HG02759 (cell line): ENCODE data around the gene SIK3.
"Not testable (repeated sequence)": the region's sequence is repeated elsewhere in the genome, so short reads cannot be mapped to it uniquely, and the experiment has no call there.

Experiments
- ATAC-seq: cut with Tn5 transposase; IDR thresholded peaks from one replicate; pipeline ENCODE4 v1.9.1; 2021; ENCODE audit warnings: mild to moderate bottlenecking, moderate library complexity; ENCODE audit not compliant: unreplicated experiment

Gene SIK3

DNA sequence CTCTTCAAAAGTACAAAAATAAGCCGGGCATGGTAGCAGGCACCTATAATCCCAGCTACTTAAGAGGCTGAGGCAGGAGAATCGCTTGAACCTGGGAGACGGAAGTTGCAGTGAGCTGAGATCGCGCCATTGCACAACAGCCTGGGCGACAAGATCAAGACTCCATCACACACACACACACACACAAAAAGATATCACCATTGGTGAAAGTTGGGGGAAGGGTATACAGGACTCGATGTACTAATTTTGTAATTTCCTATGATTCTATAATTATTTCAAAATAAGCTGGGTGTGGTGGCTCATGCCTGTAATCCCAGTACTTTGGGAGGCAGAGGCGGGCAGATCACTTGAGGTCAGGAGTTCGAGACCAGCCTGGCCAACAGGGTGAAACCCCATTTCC lies 48.1 kb downstream of the SIK3 start:
- not testable (repeated sequence) for ATAC-seq

DNA sequence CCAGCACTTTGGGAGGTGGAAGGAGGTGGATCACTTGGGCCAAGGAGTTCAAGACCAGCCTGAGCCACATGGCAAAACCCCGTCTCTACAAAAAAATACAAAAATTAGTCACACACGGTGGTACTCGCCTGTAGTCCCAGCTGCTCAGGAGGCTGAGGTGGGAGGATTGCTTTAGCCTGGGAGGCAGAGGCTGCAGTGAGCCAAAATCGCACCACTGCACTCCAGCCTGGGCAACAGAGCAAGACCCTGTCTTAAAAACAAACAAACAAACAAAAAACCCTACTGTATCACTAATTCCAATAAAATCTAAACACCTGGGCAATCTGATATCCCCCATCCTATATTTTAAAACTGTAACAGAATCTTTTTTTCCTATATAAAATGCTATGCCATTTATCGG lies 51.6 kb downstream of the SIK3 start:
- ATAC-seq, result not testable (repeated sequence)

DNA sequence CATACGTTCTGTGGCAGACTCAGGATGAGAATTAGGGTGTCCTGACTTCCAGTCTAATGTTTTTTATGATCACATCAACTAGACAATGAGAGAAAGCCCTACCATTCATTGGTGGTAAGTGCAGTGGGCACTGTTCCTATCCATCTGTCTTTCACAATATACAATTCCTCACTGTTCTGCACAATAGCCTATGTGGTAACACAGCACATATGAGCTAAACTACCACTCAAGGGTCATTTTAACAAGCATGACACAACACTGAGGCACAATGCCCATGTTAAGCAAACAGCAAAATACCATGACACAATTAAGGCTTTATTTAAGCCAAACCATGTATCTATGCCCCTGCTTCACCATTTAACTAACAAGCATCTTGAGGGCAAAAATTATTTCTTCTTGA lies 52.3 kb downstream of the SIK3 start:
- ATAC-seq, result no peak

- no peak for ATAC-seq
Observed at GRCh38 chr11:117045196-117045595, 53.0 kb downstream of the SIK3 start.

GRCh38 chr11:117044287-117045035 lies 53.8 kb downstream of the SIK3 start:
- no peak for ATAC-seq

- ATAC-seq, result no peak
Observed at GRCh38 chr11:117042689-117043088, 55.5 kb downstream of the SIK3 start.

DNA sequence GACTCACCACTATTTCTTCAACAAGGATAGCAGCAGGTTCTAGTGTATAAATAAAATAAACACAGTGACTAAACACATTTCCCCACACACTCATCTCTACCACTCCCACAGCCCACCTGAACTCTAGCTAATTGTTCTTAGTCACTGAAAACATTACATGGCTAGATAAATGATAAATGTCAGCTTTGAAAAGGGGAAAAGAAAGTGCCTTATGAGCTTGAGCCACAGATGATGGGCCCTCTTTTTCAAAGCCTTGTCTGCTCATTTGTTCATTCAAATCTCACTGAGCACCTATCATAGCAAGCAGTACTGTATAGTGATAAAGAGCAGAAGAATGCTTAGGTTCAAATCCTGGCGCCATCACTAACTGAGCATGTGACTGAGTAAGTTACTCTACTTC lies 58.3 kb downstream of the SIK3 start:
- no peak for ATAC-seq

GRCh38 chr11:117039270-117039669 lies 59.0 kb downstream of the SIK3 start:
- ATAC-seq, result no peak

DNA sequence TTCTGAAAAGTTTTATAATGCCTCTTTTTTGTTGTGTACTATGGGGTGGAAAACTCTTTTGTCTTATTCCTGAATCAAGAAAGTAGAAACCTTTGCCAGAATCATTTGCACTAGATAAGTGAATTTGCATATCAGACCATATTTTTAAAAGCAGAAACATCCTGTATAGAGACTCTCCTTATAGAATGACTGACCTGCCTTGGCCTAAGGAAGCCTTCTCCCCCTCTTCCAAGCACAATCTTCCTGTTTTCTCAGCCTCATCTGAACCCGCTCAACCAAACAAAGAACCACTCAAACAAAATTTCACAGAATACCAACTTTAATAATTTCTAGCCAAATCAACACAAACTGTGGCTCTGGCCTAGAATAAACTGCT lies 60.3 kb downstream of the SIK3 start:
- no peak for ATAC-seq

- no peak for ATAC-seq
Observed at GRCh38 chr11:117037279-117037974, 60.8 kb downstream of the SIK3 start.

- no peak for ATAC-seq
Observed at GRCh38 chr11:117034901-117035300, 63.3 kb downstream of the SIK3 start.

DNA sequence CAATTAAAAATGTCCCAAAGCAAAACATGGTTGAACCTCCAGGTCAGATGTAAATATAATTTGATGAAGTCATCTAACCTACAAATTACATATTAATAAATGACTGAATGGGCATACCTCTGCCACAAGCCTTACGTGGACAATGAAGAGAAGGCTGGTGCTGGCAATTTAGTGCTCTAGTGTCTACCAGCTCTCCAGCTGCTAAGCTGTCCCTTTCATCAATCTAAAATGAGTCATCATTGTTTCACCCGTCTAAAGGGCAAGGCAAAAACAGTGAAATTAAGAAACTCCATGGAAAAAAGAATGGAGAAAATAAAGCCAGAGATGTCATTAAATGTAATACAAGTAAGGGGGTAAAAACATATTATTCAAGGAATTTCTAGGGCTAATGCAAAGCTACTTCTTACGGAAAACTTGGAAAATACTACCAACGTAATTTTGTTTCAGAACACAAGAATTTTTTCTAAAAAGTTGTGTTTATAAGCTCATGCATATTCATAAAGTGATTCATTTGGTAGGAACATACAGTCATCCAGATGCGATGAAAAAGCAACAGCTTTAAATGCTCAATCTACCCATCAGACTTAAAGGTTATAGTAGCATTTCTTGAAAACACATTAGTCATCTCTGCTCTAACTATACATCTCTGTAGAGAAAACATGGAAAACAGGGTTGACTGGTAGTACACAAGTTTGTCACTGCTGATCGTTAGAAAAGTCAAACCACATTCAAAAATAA lies 71.5 kb downstream of the SIK3 start:
- no peak for ATAC-seq

- not testable (repeated sequence) for ATAC-seq
Observed at GRCh38 chr11:117023707-117024106, 74.5 kb downstream of the SIK3 start.

DNA sequence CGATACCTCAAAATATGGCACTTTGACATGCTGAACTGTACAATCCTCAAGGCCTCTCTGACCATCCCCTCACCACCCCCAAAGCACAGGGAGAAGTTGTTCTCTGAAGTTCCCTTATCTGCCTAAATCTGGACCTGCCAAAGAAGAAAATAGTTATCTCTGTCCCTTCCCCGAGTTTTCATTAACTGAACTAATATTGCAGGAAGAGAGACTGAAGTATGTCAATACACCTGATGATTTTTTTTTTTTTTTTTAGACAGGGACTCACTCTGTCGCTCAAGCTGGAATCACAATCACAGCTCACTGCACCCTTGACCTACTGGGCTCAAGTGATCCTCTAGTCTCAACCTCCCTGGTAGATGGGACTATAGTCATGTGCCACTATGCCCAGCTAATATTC lies 75.0 kb downstream of the SIK3 start:
- no peak for ATAC-seq

- no peak for ATAC-seq
Observed at GRCh38 chr11:117022526-117022925, 75.7 kb downstream of the SIK3 start.

GRCh38 chr11:117020869-117021564 lies 77.2 kb downstream of the SIK3 start:
- ATAC-seq, result no peak

DNA sequence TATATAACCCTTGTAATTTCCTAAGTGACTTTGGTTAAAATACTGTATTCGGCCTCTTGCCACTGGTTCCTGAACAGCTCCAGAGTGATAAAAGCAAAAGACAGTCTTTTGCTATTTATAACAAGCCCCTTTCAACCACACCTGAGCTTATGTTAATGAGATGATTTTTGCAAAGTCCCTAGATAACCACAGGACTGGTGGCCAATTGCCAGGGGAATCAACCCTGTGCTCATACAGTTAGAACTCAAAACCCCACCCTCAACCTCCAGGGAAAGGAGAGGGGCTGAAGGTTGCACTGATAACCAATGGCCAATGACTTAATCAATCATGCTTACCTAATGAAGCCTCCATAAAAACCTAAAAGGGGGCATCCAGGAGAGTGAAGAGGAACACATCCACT lies 77.9 kb downstream of the SIK3 start:
- ATAC-seq, result no peak

- ATAC-seq, result no peak
Observed at GRCh38 chr11:117019871-117020270, 78.4 kb downstream of the SIK3 start.

GRCh38 chr11:117017456-117017855 lies 80.8 kb downstream of the SIK3 start:
- no peak for ATAC-seq

DNA sequence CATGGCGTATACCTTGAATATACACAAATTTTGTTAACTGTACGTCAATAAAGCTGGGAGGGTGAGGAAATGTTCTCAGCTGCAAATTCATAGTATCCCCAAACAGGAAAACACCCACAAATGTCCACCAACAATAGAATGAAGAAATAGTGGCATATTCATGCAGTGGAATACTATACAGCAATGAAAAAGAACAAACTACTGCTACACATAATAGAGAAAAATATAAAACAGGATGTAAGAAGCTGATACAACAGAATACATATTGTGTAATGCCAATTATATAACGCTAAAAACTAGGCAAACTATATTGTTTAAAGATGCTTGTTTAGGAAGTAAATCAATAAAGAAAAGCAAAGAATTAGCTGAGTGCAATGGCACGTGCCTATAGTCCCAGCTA lies 81.5 kb downstream of the SIK3 start:
- ATAC-seq, result no peak

DNA sequence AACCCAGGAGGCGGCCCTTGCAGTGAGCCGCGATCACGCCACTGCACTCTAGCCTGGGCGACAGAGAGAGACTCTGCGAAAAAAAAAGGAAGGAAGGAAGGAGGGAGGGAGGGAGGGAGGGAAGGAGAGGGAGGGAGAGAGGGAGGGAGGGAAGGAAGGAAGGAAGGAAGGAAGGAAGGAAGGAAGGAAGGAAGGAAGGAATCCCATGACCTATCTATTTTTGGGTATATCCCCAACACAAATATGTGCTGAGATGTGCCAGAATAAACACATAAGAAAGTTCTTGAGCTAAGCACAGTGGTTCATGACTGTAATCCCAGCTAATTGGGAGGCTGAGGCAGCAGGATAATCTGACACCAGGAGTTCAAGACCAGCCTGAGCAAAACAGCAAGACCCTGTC lies 82.0 kb downstream of the SIK3 start:
- no peak for ATAC-seq
